NCI-H748 treated with DMSO at 0.1 percent for 48 hours (cell line): Measurements from ENCODE around the gene MFAP2.
"Not testable (repeated sequence)": the region's sequence is repeated elsewhere in the genome, so short reads cannot be mapped to it uniquely, and the experiment has no call there.

ENCODE experiments used
- DNase-seq: peaks from one replicate; lab custom pipeline; 2025; lab: John Stamatoyannopoulos, UW

Gene MFAP2

GRCh38 chr1:16929146-16930041 lies 51.0 kb downstream of the MFAP2 start:
- DNase-seq: not testable (repeated sequence)

- DNase-seq: no peak
Measured at GRCh38 chr1:16927711-16928485, 52.5 kb downstream of the MFAP2 start.

GRCh38 chr1:16927256-16927655 lies 53.2 kb downstream of the MFAP2 start:
- DNase-seq: no peak

- DNase-seq: peak; percentile 93
Measured at GRCh38 chr1:16926491-16927073, 53.8 kb downstream of the MFAP2 start.

GRCh38 chr1:16925635-16926490 lies 54.6 kb downstream of the MFAP2 start:
- DNase-seq: no peak

GRCh38 chr1:16924919-16925477 lies 55.4 kb downstream of the MFAP2 start:
- DNase-seq: no peak
